ENCODE results near the gene NPHP1. TPM values are rescaled to one million over a fixed set of nuclear protein-coding genes. Genes with fewer than 3 reads are reported as not detected.
A peak's percentile ranks its signal among the peaks of the same experiment; 100 is the strongest.
"Not testable (repeated sequence)": the region's sequence is repeated elsewhere in the genome, so short reads cannot be mapped to it uniquely, and the experiment has no call there.

The NPHP1 gene
- 4.8 TPM for total RNA-seq
- long read RNA-seq, partial matches to known transcripts, result 1 of 5 reads
- long read RNA-seq, other reads (novel, unspliced or antisense), result 2 of 5 reads

- intact Hi-C loops (cut with DNase I), result no loop called here
- DNase-seq (ENCODE audit: low spot score), result peak; percentile 90
These were observed at the start of gene NPHP1 for GRCh38 chr2:110204408-110205385. NPHP1 (minus strand) TSS chr2:110205013; CDS start chr2:110204968, 45 bp downstream.

GRCh38 chr2:110248081-110248795 is 43.4 kb upstream of the NPHP1 start:
- DNase-seq (ENCODE audit: low spot score); intact Hi-C loops (cut with DNase I): not testable (repeated sequence)

- DNase-seq (ENCODE audit: low spot score); intact Hi-C loops (cut with DNase I): not testable (repeated sequence)
These were observed 40.9 kb upstream of the NPHP1 start for GRCh38 chr2:110245488-110246435.

DNA sequence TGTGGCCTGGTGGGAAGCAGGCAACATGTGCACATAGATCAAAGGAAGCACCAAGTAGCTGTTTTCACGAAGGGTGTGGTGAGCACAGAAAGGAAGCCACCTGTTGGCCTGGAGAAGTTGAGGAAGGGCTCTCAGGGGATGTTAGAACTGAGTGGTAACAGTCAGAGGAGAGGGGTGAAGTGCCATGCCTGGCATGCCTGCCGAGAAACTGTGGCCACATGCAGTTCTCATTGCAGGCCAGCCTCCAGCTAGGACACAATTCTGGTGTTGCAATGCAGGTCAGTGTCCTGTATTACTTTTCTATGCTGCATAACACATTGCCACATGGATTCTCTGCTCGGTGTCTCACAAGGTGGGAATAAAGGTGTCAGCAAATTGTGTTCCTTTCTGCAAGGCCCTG is 38.5 kb upstream of the NPHP1 start:
- DNase-seq (ENCODE audit: low spot score); intact Hi-C loops (cut with DNase I): not testable (repeated sequence)

- DNase-seq (ENCODE audit: low spot score); intact Hi-C loops (cut with DNase I): not testable (repeated sequence)
These were observed 29.7 kb upstream of the NPHP1 start for GRCh38 chr2:110234514-110234913.

GRCh38 chr2:110229886-110230285 is 25.1 kb upstream of the NPHP1 start:
- DNase-seq (ENCODE audit: low spot score); intact Hi-C loops (cut with DNase I): not testable (repeated sequence)

DNA sequence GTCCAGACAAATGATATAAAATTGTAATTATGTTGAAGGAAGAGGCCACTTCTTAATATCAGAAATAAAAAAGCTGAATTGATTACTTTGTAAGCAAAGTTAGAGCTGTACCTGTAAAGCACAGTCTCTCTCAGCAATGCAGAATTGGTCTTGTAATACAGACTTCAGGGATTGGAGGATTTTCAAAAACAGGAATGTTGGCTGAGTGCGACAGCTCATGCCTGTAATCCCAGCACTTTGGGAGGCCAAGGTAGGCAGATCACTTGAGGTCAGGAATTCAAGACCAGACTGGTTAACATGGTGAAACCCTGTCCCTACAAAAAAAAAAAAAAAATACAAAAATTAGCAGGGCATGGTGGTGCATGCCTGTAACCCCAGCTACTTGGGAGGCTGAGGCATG is 17.8 kb upstream of the NPHP1 start:
- DNase-seq (ENCODE audit: low spot score); intact Hi-C loops (cut with DNase I): not testable (repeated sequence)

DNA sequence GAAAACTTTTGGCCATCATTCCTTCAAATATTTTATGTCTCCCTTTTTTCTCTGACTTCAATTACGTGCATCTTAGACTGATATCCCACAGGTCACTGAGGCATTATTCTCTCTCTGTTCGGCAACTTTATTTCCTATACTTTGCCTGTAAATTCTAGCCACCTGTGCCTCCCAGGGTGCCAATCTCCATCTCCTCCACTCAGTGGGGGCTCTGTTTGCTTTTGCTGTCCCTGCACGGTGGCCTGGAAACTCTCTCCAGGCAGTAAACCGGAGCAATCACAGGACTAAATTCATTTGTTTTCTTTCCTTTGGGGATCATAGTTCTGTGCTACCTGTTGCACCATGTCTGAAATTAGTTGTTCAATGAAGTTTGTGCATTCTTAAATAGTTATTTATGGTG is 17.1 kb upstream of the NPHP1 start:
- no peak for DNase-seq (ENCODE audit: low spot score)
- intact Hi-C loops (cut with DNase I), result no loop called here

- intact Hi-C loops (cut with DNase I), result no loop called here
- no peak for DNase-seq (ENCODE audit: low spot score)
These were observed 15.4 kb upstream of the NPHP1 start for GRCh38 chr2:110220190-110220564.

DNA sequence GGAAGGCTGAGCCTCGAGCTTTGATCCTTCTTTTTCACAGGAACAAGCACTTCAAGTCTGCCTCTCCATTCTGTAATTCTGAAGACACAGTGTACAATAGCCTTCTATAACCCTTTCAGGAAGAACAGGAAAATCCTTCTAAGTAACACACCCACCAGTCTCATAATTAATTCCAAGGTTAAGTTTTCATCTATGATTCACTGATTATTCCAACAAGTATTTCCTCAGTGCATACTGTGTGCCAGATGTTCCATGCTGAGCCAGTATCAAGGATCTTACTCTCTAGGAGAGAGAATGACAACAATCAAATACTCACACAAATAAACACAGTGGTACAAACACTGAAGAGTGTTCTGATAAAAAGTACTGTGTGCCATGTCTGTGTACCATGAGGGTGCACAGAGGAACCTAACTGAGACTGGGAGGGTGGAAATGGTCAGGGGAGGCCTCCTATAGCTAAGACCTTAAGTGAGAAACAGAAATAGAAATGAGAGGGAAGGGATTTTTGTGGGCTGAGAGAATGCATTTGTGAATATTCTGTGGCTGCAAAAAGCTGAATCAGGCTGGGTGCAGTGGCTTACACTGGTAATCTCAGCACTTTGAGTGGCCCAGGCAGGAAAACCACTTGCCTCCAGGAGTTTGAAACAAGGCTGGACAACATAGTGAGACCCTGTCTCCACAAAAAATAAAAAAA is 14.8 kb upstream of the NPHP1 start:
- intact Hi-C loops (cut with DNase I), result no loop called here

DNA sequence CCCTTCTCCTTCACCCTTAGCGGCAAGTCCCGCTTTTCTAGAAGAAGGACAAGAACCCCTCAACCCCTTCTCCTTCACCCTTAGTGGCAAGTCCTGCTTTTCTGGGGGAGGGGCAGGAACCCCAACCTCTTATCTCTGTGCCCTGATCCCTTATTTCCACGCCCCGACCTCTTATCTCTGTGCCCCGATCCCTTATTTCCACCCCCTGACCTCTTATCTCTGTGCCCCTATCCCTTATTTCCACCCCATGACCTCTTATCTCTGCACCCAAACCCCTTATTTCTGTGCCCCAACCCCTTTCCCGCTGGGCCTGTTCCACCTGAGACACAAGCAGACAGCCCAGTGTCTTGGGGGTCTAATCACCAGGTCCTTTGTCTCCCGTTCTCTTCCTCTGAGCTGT is 14.1 kb upstream of the NPHP1 start:
- intact Hi-C loops (cut with DNase I); DNase-seq (ENCODE audit: low spot score): not testable (repeated sequence)

More for the DNA sequence above, 14.8 kb upstream of the NPHP1 start:
- DNase-seq (ENCODE audit: low spot score), result no peak

DNA sequence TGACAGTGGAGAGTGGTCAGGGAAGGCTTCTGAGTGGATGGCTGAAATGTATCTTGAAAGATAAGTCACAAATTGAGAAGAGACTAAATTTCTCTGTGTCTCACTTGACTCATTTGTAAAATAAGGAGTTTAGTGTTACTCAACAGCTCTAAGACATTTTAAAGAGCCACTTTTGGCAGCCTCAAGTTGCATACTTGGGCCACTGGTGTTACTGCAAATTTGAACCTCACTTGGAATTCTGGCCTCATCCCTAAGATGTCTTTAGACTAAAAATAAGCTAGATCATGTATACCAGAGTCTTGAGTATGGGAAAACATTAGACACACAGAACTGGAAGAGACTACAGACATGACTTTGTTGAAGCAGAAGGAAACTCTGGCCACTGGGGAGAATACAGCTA is 12.0 kb upstream of the NPHP1 start:
- intact Hi-C loops (cut with DNase I), result no loop called here
- DNase-seq (ENCODE audit: low spot score), result no peak

- DNase-seq (ENCODE audit: low spot score), result no peak
- intact Hi-C loops (cut with DNase I), result no loop called here
These were observed 11.4 kb upstream of the NPHP1 start for GRCh38 chr2:110216199-110216598.

DNA sequence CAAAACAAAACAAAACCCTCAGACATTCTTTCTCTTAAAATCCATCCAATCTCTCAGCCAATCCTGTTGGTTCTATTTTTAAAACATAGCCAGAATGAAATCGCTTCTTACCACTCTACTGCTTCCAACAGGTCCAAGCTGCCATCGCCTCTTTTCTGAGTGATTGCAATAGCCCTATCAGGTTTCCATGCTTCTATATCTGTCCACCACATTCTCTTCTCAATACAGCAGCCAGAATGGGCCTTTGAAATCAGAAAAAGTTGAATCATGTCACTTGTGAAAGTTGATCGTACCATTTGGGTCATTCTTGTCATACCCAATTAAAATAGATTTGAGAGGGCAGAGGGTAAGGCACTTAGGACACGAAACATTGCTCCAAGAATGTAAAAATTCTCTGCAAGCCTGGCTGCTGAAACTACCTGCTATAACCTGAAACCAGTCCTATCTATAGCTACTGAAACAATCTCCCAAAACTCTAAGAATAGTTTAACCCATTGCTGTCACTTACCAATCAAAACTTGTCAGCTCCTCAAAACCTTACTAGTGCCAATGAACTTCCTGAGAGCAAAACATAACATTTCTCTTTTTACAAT is 10.8 kb upstream of the NPHP1 start:
- no peak for DNase-seq (ENCODE audit: low spot score)
- intact Hi-C loops (cut with DNase I), result no loop called here

DNA sequence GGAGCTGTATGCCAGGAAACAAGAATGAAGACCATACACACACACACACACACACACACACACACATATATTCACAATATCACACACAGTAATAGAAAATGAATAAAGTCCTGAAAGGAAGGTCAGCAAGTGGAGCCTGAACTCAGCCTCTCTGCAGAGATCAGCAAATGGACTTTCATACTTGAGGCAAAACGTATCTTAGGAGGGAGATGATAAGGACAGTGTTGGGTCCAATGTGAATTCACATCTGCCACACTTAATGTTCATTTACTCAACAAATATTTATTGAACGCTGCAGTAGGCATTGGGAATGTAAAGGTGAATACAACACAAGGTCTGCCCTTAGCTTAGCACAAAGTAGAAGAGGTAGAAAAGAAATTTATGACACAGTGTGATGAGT is 10.3 kb upstream of the NPHP1 start:
- intact Hi-C loops (cut with DNase I), result no loop called here
- DNase-seq (ENCODE audit: low spot score), result no peak

GRCh38 chr2:110213522-110213921 is 8.7 kb upstream of the NPHP1 start:
- DNase-seq (ENCODE audit: low spot score); intact Hi-C loops (cut with DNase I): not testable (repeated sequence)

- intact Hi-C loops (cut with DNase I), result no loop called here
- DNase-seq (ENCODE audit: low spot score), result peak; percentile 83
These were observed 7.4 kb upstream of the NPHP1 start, which contains the start of gene MTLN for GRCh38 chr2:110211938-110212858. MTLN (minus strand) TSS chr2:110212547; CDS start chr2:110212525, 22 bp downstream.

All from cardiac septum (tissue), 1 donor.